Type B pancreatic cell (in vitro differentiated cells): Measurements from ENCODE around the gene PRM1. TPM values are rescaled to one million over a fixed set of nuclear protein-coding genes. Genes with fewer than 3 reads are reported as not detected.

Experiments used
- DNase-seq: peaks from one replicate; pipeline ENCODE4 v3.0.0; 2021; ENCODE audit warnings: mixed read lengths; ENCODE audit not compliant: unreplicated experiment; ENCODE audit errors: extremely low spot score
- H3K27ac Mint-ChIP-seq: 2 replicates; pipeline ENCODE4 v1.8.0; 2021; ENCODE audit warnings: mild to moderate bottlenecking, mixed read lengths
- H3K27me3 Mint-ChIP-seq: 2 replicates; pipeline ENCODE4 v1.8.0; 2021; ENCODE audit warnings: mixed read lengths
- H3K36me3 Mint-ChIP-seq: 2 replicates; pipeline ENCODE4 v1.8.0; 2021; ENCODE audit warnings: mixed read lengths
- H3K4me1 Mint-ChIP-seq: one replicate; pipeline ENCODE4 v1.8.0; 2021; ENCODE audit warnings: mixed read lengths; ENCODE audit not compliant: unreplicated experiment
- H3K4me3 Mint-ChIP-seq: 2 replicates; pipeline ENCODE4 v1.8.0; 2021; ENCODE audit warnings: mild to moderate bottlenecking, mixed read lengths
- H3K9me3 Mint-ChIP-seq: 2 replicates; pipeline ENCODE4 v1.8.0; 2021; ENCODE audit warnings: mixed read lengths
- CTCF ChIP-seq: fragments of 200-600 bp; sonication (generic); conservative IDR thresholded peaks from 2 replicates; pipeline ENCODE4 v1.5.0; 2021; ENCODE audit warnings: antibody characterized with exemption, mild to moderate bottlenecking
- total RNA-seq: library from RNA; stranded (reverse); gene quantifications from 2 replicates; pipeline ENCODE4 v1.2.1, GENCODE V29; 2021; ENCODE audit warnings: low replicate concordance

Gene PRM1
- total RNA-seq, 1 donor from 2014 or later: not detected

GRCh38 chr16:11327277-11328171 is 46.4 kb upstream of the PRM1 start:
- H3K36me3 Mint-ChIP-seq: no peaks in the 10 kb centered on the region
- no peak for DNase-seq
- H3K27me3 Mint-ChIP-seq: no peaks in the 10 kb centered on the region
- no peak for TF ChIP-seq CTCF
- H3K4me1 Mint-ChIP-seq: peaks cover 21% of the 10 kb centered on the region
- H3K27ac Mint-ChIP-seq: peak overlapping the region; percentile 64
- no peaks in the 10 kb centered on the region for H3K9me3 Mint-ChIP-seq
- H3K4me3 Mint-ChIP-seq: no peak overlapping the region

- Mint-ChIP-seq H3K4me3 (no peak overlapping the region), H3K27ac (no peak overlapping the region), H3K4me1 (peaks cover 21% of the 10 kb centered on the region), H3K9me3 (no peaks in the 10 kb centered on the region), H3K36me3 (no peaks in the 10 kb centered on the region), H3K27me3 (no peaks in the 10 kb centered on the region)
- TF ChIP-seq CTCF: no peak
- DNase-seq: no peak
Measured at GRCh38 chr16:11326737-11327276, 45.7 kb upstream of the PRM1 start.

- TF ChIP-seq CTCF: no peak
- Mint-ChIP-seq H3K4me1 (peaks cover 21% of the 10 kb centered on the region), H3K9me3 (no peaks in the 10 kb centered on the region), H3K36me3 (no peaks in the 10 kb centered on the region), H3K27me3 (no peaks in the 10 kb centered on the region), H3K27ac (no peak overlapping the region), H3K4me3 (no peak overlapping the region)
- DNase-seq: no peak
Measured at GRCh38 chr16:11326084-11326736, 45.1 kb upstream of the PRM1 start.

GRCh38 chr16:11325404-11326083 is 44.4 kb upstream of the PRM1 start:
- H3K9me3 Mint-ChIP-seq: no peaks in the 10 kb centered on the region
- no peak for TF ChIP-seq CTCF
- H3K27me3 Mint-ChIP-seq: no peaks in the 10 kb centered on the region
- H3K4me3 Mint-ChIP-seq: no peak overlapping the region
- no peak for DNase-seq
- H3K27ac Mint-ChIP-seq: no peak overlapping the region
- H3K36me3 Mint-ChIP-seq: no peaks in the 10 kb centered on the region
- H3K4me1 Mint-ChIP-seq: peaks cover 21% of the 10 kb centered on the region

GRCh38 chr16:11323551-11324336 is 42.6 kb upstream of the PRM1 start:
- no peaks in the 10 kb centered on the region for H3K9me3 Mint-ChIP-seq
- no peak overlapping the region for H3K27ac Mint-ChIP-seq
- no peak for DNase-seq
- no peak for TF ChIP-seq CTCF
- no peak overlapping the region for H3K4me3 Mint-ChIP-seq
- H3K4me1 Mint-ChIP-seq: peaks cover 14% of the 10 kb centered on the region
- no peaks in the 10 kb centered on the region for H3K36me3 Mint-ChIP-seq
- no peaks in the 10 kb centered on the region for H3K27me3 Mint-ChIP-seq
